Measurements from ENCODE around the gene ACSM3.
A peak's percentile ranks its signal among the peaks of the same experiment; 100 is the strongest.
"Not testable (repeated sequence)": the region's sequence is repeated elsewhere in the genome, so short reads cannot be mapped to it uniquely, and the experiment has no call there.

ACSM3 gene

GRCh38 chr16:20761175-20761574 lies 2.6 kb upstream of the ACSM3 start:
- no peak for DNase-seq

DNA sequence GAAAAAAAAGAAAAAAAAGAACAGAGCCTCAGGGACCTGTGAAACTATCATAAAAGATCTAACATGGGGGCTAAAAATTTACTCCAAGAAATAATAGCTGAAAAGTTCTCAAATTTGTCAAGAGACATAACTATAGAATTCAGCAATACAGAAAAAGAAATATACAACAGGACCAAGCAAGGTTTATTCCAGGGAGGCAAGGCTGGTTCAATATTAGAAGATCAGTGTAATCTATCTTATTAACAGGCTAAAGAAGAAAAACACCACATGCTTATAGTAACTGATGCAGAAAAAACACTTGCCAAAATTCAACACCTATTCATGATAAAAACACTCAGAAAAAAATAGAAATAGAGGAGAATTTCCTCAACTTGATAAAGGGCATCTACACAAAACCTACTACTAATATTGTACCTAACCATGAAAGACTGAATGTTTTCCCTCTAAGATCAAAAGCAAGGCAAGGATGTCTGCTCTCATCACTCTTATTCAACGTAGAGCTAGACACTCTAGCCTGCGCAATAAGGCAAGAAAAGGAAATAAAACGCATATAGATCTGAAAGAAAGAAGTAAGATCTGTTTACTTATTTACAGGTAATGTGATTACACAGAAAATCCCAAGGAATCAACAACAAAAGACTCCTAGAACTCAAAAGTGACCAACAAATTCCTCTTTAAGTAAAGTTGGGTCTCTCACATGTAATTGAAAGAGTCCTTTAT lies 1.2 kb upstream of the ACSM3 start:
- no peak for DNase-seq

GRCh38 chr16:20764448-20764847 lies 634 bp downstream of the ACSM3 start:
- DNase-seq: not testable (repeated sequence)

DNA sequence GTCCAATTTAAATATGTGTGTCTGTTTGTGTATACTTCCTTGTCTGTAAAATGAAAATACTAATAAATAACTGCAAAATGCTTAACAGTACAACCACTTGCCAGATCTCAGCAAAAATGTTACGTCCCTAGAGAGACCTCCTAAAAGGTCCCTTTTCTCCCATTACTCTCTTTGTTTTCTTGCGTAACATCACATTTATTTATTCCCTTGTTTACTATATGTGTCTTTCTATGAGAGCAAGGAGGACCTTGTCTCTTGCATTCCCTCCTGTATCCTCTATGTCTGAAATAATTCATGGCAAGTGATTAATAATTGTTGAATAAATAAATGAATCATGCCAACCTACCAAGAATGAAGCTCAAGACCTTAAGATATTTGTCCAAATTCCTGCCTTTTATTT lies 1.9 kb downstream of the ACSM3 start:
- DNase-seq: no peak

- no peak for DNase-seq
Measured at GRCh38 chr16:20766294-20766693, 2.5 kb downstream of the ACSM3 start.

DNA sequence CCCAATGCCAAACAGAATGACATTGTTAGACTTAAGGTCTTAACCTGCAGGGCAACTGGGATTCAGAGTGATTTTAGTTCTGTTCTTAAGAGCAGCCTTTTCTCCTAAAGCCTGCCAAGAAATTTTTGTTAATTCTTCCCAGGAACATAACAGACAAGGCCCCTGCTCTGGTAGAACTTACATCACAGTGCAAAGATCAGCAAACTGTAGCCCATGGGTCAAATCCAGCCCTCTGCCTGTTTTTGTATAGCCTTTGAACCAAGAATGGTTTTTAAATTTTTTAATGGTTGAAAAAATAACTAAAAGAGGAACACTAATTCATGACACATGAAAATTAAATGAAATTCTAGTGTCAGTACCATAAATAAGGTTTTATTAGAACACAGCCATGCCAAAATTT lies 3.8 kb downstream of the ACSM3 start:
- no peak for DNase-seq

GRCh38 chr16:20768121-20768520 lies 4.3 kb downstream of the ACSM3 start:
- DNase-seq: no peak

DNA sequence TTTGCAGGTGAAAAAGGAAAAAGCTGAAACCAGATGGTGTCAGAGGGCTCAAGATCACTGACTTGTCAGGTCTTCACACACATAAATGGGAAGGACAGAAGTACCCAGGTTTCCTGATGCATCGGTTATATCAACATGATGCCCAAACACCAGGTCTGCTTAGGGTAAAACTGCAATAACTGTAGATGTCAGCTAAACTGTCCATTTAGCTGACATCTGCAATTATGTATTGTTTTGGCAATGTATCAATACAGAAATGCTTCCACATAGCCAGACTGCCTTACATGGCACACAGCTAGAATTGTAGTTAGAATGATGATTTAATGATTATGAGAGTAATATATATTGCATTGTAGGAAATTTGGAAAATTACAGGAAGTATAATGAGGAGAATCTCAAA lies 5.0 kb downstream of the ACSM3 start:
- no peak for DNase-seq

- no peak for DNase-seq
Measured at GRCh38 chr16:20773679-20774078, 9.9 kb downstream of the ACSM3 start.

GRCh38 chr16:20774703-20775362 lies 11.0 kb downstream of the ACSM3 start:
- peak; percentile 62 for DNase-seq

- no peak for DNase-seq
Measured at GRCh38 chr16:20781697-20782096, 17.9 kb downstream of the ACSM3 start.

DNA sequence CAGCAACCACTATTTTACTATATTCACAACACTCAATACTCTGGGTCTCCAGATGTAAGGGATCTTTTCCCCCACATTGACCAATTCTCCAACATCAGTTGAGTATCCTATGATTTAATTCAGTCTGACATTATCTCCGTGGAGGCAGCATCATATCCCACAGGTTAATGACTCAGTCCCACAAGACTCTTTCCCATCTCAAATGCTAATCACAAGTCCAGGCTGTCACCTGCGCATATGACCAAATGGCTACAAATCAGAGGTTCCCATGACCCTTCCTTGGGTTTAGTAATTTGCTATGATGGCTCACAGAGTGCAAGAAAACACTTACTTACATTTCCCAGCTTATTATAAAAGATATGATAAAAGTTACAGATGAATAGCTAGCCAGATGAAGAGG lies 18.7 kb downstream of the ACSM3 start:
- DNase-seq: no peak

DNA sequence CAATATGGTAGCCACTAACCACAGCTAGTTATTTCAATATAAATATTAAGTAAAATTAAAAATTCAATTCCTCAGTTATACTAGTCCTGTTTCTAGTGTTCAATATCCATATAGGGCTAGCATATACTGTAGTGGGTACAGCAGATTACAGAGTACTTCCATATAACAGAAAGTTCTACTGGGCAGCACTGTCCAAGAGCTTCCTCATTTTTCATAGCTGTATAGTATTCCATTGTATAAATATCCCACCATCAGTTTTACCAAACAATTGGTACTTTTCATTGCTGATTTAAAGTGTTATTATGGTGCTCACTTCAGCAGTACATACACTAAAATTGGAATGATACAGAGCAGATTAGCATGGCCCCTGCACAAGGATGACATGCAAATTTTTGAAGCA lies 20.4 kb downstream of the ACSM3 start:
- DNase-seq: no peak

GRCh38 chr16:20789130-20789529 lies 25.3 kb downstream of the ACSM3 start:
- DNase-seq: no peak

GRCh38 chr16:20791923-20792612 lies 28.3 kb downstream of the ACSM3 start:
- no peak for DNase-seq

GRCh38 chr16:20798364-20798763 lies 34.5 kb downstream of the ACSM3 start:
- no peak for DNase-seq

DNA sequence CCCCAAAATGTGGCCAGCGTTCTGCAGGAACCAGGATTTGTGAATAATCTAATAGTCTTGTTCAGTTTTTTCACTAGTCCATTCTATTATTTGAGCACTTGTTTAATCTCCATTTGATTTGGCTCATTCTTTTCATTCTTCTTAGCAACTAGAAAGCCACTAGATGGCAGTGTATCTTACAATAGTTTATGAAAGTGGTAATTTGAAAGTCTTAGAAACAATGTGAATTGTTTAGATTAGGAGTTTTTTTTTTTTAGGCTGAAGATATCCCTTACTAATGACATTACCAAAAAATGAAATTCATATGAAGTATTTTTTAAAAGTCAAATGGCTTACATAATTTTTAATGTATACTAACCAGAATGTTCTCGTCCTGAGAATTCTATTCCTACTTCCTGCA lies 35.8 kb downstream of the ACSM3 start:
- DNase-seq: peak; percentile 21

DNA sequence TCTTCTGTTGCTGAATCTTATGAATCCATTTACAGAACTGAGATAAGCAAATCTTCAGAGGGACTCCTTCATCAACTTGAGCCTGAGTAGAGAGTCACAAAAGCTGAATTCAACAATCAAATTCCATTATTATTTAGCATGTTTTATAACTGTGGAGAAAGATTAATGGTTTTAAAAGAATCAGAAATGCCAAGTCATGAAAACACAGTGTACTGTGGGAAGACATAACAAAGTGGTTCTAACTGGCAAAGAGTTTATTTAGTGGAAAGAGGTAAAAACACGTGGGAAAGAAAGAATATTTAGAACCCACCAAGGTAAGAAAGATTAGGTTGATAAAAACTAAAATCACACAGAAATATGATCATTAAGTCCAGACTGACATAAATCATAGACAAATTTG lies 37.5 kb downstream of the ACSM3 start:
- DNase-seq: no peak

GRCh38 chr16:20803192-20803560 lies 39.4 kb downstream of the ACSM3 start:
- DNase-seq: no peak

DNA sequence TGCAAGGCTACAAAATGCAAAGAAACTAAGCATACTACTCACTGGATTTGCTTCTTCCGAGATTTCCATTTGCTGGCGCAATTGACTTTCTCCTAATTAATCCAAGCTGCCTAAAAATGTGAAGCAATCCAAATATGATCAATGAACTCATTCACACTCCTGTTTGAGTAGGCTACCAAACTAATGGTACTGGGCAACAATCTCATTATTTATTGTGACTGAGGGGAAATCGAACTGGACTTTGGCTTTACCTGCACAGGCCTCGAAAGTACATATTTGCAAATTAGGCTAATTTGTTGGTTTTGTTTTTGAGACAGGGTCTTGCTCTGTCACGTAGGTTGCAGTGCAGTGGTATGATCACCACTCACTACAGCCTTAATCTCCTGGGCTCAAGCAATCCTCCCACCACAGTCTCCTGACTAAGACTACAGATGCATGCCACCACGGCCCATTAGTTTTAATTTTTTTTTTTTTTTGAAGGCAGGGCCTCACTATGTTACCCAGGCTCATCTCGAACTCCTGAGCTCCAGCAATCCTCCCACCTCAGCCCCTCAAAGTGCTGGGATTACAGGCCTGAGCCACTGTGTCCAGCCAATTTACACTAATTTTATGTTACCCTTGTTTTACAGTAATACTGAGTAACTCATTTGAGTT lies 39.9 kb downstream of the ACSM3 start:
- no peak for DNase-seq

GRCh38 chr16:20805684-20806167 lies 41.9 kb downstream of the ACSM3 start:
- DNase-seq: not testable (repeated sequence)

- DNase-seq: peak; percentile 98
Measured at GRCh38 chr16:20806168-20807050, 42.6 kb downstream of the ACSM3 start, which contains the start of the genes ERI2 and REXO5. TSS of gene ERI2 (minus strand) at chr16:20806472. CDS start at chr16:20806430, 42 bp downstream. TSS of gene REXO5 (plus strand) at chr16:20806527. CDS start at chr16:20806954, 427 bp downstream.
